ENCODE measurements around the gene CSF2RB.

GRCh38 chr22:36912694-36913426, 568 bp upstream of the CSF2RB start:
- TF ChIP-seq EZH2phosphoT487 (IDR thresholded peaks at IDR 0.05; ENCODE audit: borderline replicate concordance): no peak
- TF ChIP-seq, protein P1, sequence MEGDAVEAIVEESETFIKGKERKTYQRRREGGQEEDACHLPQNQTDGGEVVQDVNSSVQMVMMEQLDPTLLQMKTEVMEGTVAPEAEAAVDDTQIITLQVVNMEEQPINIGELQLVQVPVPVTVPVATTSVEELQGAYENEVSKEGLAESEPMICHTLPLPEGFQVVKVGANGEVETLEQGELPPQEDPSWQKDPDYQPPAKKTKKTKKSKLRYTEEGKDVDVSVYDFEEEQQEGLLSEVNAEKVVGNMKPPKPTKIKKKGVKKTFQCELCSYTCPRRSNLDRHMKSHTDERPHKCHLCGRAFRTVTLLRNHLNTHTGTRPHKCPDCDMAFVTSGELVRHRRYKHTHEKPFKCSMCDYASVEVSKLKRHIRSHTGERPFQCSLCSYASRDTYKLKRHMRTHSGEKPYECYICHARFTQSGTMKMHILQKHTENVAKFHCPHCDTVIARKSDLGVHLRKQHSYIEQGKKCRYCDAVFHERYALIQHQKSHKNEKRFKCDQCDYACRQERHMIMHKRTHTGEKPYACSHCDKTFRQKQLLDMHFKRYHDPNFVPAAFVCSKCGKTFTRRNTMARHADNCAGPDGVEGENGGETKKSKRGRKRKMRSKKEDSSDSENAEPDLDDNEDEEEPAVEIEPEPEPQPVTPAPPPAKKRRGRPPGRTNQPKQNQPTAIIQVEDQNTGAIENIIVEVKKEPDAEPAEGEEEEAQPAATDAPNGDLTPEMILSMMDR (conservative IDR thresholded peaks at IDR 0.05; ENCODE audit: low read length): no peak

All from Loucy (cell line).